Breast epithelium (tissue), 4 donors: Measurements from ENCODE around the gene NAALAD2. TPM values are rescaled to one million over a fixed set of nuclear protein-coding genes. Genes with fewer than 3 reads are reported as not detected.
"Not testable (repeated sequence)": the region's sequence is repeated elsewhere in the genome, so short reads cannot be mapped to it uniquely, and the experiment has no call there.

ENCODE experiments used
- DNase-seq, 2 donors: peaks; one replicate each; pipeline ENCODE4 v3.0.0-alpha.2; 2019; ENCODE audit warnings: low spot score in 2 of 2
- H3K27ac ChIP-seq, 2 donors: fragments of 200-600 bp; sonication (generic) in 1 of 2; one replicate each; pipeline ENCODE4 v1.5.1; 2016 to 2019; ENCODE audit warnings: mild to moderate bottlenecking in 1 of 2
- H3K27me3 ChIP-seq, 2 donors: fragments of 200-600 bp; sonication (generic) in 1 of 2; one replicate each; pipeline versions ENCODE4 v1.5.1 to v1.6.0; 2017 to 2019; ENCODE audit warnings: control low read depth in 1 of 2, mild to moderate bottlenecking in 1 of 2
- H3K36me3 ChIP-seq: fragments of 200-600 bp; one replicate; pipeline ENCODE4 v1.5.1; 2019
- H3K4me1 ChIP-seq, 2 donors: fragments of 200-600 bp; sonication (generic); one replicate each; pipeline ENCODE4 v1.5.1; 2016 to 2019; ENCODE audit warnings: control low read depth in 1 of 2
- H3K4me3 ChIP-seq, 3 donors: fragments of 200-600 bp; sonication (generic); 1 replicate in 2 of 3; 2 replicates in 1 of 3; pipeline ENCODE4 v1.5.1; 2016 to 2019; ENCODE audit warnings: mild to moderate bottlenecking in 3 of 3, moderate library complexity in 2 of 3
- H3K9me3 ChIP-seq, 2 donors: fragments of 200-600 bp; sonication (generic) in 1 of 2; one replicate each; pipeline ENCODE4 v1.5.1; 2016 to 2019; ENCODE audit warnings: control low read depth in 1 of 2
- POLR2A ChIP-seq: fragments of 450-650 bp; IDR thresholded peaks from one replicate; pipeline ENCODE4 v1.6.1; 2016; ENCODE audit warnings: antibody characterized with exemption, mild to moderate bottlenecking, moderate library complexity
- POLR2AphosphoS5 ChIP-seq, 3 donors: sonication (generic); formaldehyde crosslinking; IDR thresholded peaks; one replicate each; pipeline ENCODE4 v1.6.1; 2017; ENCODE audit warnings: antibody characterized with exemption in 3 of 3
- intact Hi-C: fragments of 100-400 bp; cut with DNase I; formaldehyde crosslinking; loops from one replicate; pipeline ENCODE4 v1.15.1; 2023; ENCODE audit warnings: low total_unique reads
- total RNA-seq, 3 donors: library from RNA; depleted of rRNA; stranded (reverse); fragments of >200 nt; gene quantifications; one replicate each; pipeline ENCODE4 v1.1.0, GENCODE V29; 2016
- TF ChIP-seq, protein P1 (sequence below), 3 donors: fragments of 450-650 bp; IDR thresholded peaks; one replicate each; pipeline ENCODE4 v1.5.1; 2016 to 2017; ENCODE audit warnings: antibody characterized with exemption in 3 of 3, mild to moderate bottlenecking in 3 of 3, moderate library complexity in 3 of 3

NAALAD2 gene
- total RNA-seq, 3 donors from 2014 or later = 0.98 to 3.8 (median 1.8) TPM

DNA sequence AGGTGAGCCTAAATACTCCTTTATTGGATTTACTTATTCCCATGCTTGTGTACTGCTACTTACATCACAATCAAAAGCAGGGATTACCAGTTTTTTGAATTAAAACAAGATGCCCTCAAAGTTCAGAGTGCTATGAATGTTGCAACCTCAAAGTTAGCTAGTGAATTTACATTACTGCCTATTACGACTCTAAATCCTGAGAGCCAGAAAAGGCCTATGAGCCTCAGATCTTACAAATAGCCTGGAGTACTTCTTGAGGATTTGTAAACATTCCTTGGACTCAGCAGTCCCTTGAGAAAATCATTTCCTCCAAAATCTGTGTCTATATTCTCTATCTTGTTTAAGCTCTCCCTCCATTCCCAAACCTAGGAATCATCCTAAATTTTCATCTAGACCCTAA lies 62.9 kb downstream of the NAALAD2 start:
- H3K9me3 ChIP-seq = no peaks in the 10 kb centered on the region
- TF ChIP-seq POLR2AphosphoS5 (IDR thresholded peaks at IDR 0.05) (no peak), POLR2A (no peak)
- TF ChIP-seq, protein P1, sequence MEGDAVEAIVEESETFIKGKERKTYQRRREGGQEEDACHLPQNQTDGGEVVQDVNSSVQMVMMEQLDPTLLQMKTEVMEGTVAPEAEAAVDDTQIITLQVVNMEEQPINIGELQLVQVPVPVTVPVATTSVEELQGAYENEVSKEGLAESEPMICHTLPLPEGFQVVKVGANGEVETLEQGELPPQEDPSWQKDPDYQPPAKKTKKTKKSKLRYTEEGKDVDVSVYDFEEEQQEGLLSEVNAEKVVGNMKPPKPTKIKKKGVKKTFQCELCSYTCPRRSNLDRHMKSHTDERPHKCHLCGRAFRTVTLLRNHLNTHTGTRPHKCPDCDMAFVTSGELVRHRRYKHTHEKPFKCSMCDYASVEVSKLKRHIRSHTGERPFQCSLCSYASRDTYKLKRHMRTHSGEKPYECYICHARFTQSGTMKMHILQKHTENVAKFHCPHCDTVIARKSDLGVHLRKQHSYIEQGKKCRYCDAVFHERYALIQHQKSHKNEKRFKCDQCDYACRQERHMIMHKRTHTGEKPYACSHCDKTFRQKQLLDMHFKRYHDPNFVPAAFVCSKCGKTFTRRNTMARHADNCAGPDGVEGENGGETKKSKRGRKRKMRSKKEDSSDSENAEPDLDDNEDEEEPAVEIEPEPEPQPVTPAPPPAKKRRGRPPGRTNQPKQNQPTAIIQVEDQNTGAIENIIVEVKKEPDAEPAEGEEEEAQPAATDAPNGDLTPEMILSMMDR (IDR thresholded peaks at IDR 0.05) = no peak
- intact Hi-C loops = no loop called here
- H3K27ac ChIP-seq = no peak overlapping the region
- no peak overlapping the region for H3K4me3 ChIP-seq
- no peaks in the 10 kb centered on the region for H3K27me3 ChIP-seq
- no peaks in the 10 kb centered on the region for H3K4me1 ChIP-seq
- no peaks in the 10 kb centered on the region for H3K36me3 ChIP-seq
- DNase-seq = no peak

DNA sequence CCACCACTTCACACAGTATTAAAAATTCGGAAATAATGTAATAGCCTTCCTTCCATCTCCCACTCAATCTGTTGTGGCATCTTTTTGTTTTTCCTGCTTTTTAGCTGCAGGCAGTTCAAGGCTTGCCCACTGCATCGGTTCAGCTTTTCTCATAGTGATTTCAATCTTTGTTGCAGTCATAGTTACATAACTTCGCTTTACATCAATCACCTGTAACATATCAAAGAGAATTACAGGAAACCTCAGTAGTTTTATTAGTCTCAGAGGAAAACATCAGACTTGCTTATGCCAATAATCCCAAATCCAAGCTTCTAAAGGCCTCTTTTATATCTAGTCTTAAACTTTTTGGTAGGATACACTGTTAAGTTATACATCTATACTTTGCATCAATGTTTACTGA lies 67.9 kb downstream of the NAALAD2 start:
- TF ChIP-seq POLR2AphosphoS5 (IDR thresholded peaks at IDR 0.05) (no peak), POLR2A (no peak)
- TF ChIP-seq, protein P1 (IDR thresholded peaks at IDR 0.05) = no peak
- H3K4me3 ChIP-seq = no peak overlapping the region
- no peaks in the 10 kb centered on the region for H3K9me3 ChIP-seq
- no peaks in the 10 kb centered on the region for H3K27me3 ChIP-seq
- no peaks in the 10 kb centered on the region for H3K36me3 ChIP-seq
- intact Hi-C loops = no loop called here
- no peak for DNase-seq
- no peaks in the 10 kb centered on the region for H3K4me1 ChIP-seq
- H3K27ac ChIP-seq = no peak overlapping the region

DNA sequence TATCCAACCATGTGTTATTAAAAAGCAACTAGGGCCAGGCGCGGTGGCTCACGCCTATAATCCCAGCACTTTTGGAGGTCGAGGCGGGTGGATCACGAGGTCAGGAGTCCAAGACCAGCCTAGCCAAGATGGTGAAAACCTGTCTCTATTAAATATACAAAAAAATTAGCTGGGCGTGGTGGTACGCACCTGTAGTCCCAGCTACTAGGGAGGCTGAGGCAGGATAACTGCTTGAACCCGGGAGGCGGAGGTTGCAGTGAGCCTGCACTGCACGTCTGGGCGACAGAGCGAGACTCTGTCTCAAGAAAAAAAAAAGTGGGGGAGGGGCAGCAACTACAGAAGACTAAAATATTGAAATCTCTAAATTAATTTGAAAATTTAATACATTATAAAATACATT lies 69.9 kb downstream of the NAALAD2 start:
- no peaks in the 10 kb centered on the region for H3K36me3 ChIP-seq

DNA sequence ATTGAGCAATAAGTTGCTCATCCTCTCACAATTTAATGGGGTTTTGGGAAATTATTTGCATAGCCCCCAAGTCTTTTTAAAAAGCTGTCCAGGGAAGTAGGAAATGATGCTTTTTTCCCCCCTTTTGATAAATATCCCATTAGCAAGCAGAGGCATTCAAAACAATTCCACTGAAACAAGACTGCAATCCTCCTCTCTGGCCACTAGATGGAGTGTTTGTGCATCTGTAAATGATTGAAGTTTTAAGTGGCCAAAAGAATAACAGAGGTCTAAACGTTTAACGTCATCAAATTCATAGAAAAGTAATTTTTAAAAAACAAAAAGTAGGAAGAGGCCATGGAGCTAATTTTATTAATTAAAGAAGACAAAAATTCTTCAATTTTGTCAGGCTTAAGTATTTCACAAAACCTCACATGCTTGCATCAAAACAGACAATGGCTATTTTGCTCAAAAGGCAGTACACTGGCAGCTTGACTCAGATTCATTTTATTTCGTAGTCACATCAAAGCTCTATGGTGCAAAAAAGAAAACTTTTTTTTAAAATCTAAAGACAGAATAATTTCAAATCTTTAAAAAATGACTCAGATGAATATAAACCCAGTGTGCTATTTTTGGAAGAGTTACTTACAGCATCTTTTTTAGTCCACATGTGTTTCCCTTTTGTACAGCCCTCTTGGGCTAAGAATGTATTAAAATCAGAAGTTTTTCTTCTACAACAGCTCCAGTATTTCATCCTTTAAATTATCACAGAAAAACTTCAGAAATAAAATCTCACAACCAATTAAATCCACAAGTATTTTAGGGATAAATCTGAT lies 70.6 kb downstream of the NAALAD2 start:
- TF ChIP-seq, protein P1 (IDR thresholded peaks at IDR 0.05) = peak; percentile 59 to 77 (median 64)
- no peak for TF ChIP-seq POLR2A
- TF ChIP-seq POLR2AphosphoS5 (IDR thresholded peaks at IDR 0.05) = no peak
- no peaks in the 10 kb centered on the region for H3K9me3 ChIP-seq
- H3K27ac ChIP-seq = no peak overlapping the region
- H3K36me3 ChIP-seq = no peaks in the 10 kb centered on the region
- intact Hi-C loops = no loop called here
- no peaks in the 10 kb centered on the region for H3K4me1 ChIP-seq
- DNase-seq = no peak
- no peaks in the 10 kb centered on the region for H3K27me3 ChIP-seq
- H3K4me3 ChIP-seq = no peak overlapping the region

More for the DNA sequence above, 69.9 kb downstream of the NAALAD2 start:
- TF ChIP-seq POLR2A (no peak), POLR2AphosphoS5 (IDR thresholded peaks at IDR 0.05) (no peak)
- TF ChIP-seq, protein P1 (IDR thresholded peaks at IDR 0.05) = no peak
- intact Hi-C loops = no loop called here
- H3K4me1 ChIP-seq = no peaks in the 10 kb centered on the region
- no peaks in the 10 kb centered on the region for H3K9me3 ChIP-seq
- no peak overlapping the region for H3K4me3 ChIP-seq
- no peaks in the 10 kb centered on the region for H3K27me3 ChIP-seq
- no peak overlapping the region for H3K27ac ChIP-seq
- no peak for DNase-seq

DNA sequence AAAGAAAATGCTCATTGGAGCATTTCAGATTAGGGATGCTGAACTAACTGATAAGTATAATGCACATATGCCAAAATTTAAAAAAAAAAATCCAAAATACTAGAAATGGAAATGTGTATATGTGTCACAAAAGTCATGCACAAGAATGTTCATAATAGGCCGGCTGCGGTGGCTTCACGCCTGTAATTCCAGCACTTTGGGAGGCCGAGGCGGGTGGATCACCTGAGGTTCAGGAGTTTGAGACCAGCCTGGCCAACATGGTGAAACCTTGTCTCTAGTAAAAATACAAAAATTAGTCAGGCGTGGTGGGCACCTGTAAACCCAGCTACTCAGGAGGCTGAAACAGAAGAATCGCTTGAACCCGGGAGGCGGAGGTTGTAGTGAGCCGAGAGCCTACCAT lies 73.5 kb downstream of the NAALAD2 start:
- DNase-seq, H3K27me3 ChIP-seq, H3K36me3 ChIP-seq: not testable (repeated sequence)

More for the DNA sequence above, 73.5 kb downstream of the NAALAD2 start:
- intact Hi-C loops, H3K4me3 ChIP-seq, H3K27ac ChIP-seq, H3K9me3 ChIP-seq, H3K4me1 ChIP-seq: not testable (repeated sequence)
